ENCODE results near the gene EDDM3A.
"Not testable (repeated sequence)": the region's sequence is repeated elsewhere in the genome, so short reads cannot be mapped to it uniquely, and the experiment has no call there.

EDDM3A gene

DNA sequence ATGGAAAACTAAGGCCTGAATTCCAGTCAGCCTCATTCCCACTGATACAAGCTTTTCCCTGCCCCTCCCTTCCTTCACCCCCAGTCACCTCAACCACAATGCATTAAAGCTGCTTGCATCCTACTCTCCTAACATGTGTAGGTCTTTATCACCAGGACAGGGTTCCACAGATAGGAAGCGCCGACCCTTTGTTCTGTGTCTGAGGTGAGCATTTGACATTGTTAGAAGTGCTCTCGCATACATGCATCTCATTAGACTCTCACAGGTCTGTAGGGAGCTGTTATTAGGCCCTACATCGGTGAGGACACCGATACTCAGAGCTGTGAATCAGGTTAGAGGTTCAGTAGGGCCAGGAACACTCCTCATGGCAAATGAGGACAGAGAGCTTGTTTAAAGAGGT, 13.2 kb upstream of the EDDM3A start:
- no peak for DNase-seq (ENCODE audit: low read depth)
- H3K4me3 ChIP-seq (ENCODE audit: low read depth, low read length): no peak overlapping the region

DNA sequence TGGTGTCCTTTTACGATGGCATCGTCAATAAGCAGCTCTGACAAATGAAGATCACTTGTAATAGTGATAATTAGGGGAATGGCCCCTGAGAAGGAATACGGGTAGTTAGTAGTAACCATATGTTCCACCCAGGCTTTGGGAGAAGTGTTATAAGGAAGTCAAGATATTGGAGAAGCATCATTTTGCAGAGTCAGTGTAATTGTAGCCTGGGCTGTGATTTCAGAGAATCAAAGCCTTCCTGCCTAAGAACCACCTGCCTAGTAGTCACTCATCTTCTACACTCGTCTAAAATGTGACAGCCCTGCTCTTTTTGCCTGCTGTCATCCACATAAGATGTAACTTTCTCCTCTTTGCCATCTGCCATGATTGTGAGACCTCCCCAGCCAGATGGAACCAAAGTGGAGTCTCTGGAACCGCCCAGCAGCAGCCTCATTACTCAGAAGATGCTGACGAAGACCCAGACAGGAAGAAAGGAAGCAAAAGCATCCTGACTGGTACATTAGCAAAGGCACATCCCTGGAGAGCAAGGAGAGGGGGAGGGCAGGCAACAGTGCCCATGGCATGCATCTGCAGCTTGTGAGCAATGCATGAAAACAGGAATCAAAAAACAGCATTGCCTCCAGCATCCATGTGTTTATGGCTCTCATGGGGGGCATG, 12.6 kb upstream of the EDDM3A start:
- no peak for DNase-seq (ENCODE audit: low read depth)
- H3K4me3 ChIP-seq (ENCODE audit: low read depth, low read length): no peak overlapping the region

DNA sequence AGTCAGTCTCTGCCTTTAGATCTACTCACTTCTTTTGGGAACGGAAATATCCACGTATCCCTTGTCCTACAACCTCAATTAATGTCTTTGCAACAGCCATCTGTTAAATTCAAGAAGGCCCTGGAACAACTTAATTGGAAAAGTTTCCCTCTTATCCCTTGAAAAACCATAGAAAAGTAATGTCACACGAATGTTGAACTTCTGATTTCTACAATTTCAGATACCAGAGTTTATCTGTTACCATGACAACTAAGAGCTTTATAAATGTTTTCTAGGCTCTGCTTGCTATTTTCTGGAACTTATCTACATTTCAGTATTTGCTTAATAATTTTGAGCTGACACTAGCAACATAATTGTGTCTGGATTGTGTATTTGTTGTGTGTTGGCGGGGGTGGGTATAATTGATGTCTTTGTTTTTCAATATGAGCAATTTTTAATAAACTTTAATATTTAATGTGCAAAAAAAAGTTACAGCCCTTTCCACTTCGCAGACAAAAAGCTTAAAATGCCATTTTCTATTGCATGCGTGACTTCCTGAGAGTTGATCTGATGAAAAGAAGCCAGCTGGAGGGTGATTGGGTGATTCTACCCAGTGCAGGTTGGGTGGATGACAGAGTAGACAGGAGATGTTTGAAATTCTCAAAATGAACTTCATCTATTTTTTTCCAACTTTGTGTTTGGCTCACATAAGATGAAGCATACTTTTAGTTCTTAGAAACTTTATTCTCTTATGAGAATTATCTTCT, 11.8 kb upstream of the EDDM3A start:
- H3K4me3 ChIP-seq (ENCODE audit: low read depth, low read length): no peak overlapping the region
- DNase-seq (ENCODE audit: low read depth): no peak

DNA sequence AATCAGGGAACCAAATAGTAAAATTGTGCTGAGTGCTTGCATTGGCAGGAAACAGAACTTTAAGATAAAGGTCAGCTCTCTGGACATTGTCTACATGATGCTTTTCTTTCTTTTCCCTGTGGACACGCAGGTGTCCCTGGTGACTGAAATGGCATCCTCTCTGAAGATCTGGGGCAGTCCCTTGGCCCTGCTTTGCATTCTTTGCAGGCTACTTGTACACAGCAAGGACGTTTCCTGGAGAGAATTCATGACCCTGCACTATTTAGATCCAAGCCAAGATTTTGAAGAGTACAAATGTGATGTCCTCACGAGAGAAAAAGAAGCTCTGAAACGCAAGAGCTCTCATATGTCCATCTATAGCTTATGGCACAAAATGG, 11.3 kb upstream of the EDDM3A start:
- no peak overlapping the region for H3K4me3 ChIP-seq (ENCODE audit: low read depth, low read length)
- no peak for DNase-seq (ENCODE audit: low read depth)

DNA sequence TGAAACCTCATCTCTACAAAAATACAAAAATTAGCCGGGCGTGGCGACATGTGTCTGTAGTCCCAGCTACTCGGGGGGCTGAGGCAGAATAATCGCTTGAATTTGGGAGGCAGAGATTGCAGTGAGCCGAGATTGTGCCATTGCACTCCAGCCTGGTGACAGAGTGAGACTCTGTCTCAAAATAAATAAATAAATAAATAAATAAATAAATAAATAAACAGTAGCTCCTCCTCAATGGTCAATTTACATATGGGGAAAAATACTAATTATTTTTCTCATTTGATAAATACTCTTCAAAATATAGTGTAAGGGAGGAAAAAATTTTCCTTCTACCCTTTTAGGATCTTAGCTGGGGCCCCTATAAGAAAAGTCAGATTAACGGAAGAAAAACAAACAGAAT, 7.4 kb upstream of the EDDM3A start:
- not testable (repeated sequence) for H3K4me3 ChIP-seq (ENCODE audit: low read depth, low read length); DNase-seq (ENCODE audit: low read depth)

DNA sequence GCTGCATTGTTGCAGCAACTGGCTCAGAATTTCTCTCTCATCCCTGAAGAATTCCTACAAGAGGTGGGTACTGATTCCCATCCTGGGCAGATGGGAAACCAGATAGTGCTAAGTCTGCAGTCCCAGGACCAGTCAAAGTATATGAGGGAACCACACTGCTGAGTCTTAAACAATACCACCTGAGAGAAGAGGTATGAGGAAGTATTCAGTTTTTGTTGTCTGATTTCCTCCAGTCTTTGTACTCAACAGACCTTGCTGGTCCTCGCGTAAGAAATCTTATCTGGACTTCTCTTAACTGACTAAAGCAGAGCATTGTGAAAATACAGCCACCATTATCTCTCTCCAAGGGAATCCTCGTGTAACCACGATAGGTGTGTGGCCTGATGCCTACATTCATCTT, 3.6 kb upstream of the EDDM3A start:
- no peak overlapping the region for H3K4me3 ChIP-seq (ENCODE audit: low read depth, low read length)
- no peak for DNase-seq (ENCODE audit: low read depth)

DNA sequence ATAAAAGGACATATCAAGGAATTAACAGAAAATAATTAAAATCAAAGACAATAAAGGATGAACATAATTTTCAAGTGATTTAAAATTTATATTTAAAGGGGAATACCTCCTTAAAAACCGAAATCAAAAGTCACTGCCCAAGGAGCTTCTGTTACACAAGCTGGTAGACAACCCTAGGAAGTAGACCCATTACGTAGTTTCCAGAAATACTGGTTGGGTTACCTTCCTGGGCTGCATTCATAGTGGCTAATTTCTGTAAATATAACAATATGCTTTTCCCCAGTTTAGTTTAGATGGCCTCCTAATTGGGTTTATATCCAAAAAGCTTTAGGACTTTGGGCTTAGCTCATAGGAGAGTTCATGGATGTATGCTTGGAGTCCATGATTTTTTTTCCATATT, 2.1 kb upstream of the EDDM3A start:
- no peak overlapping the region for H3K4me3 ChIP-seq (ENCODE audit: low read depth, low read length)
- DNase-seq (ENCODE audit: low read depth): no peak

GRCh38 chr14:20746566-20746965, 879 bp downstream of the EDDM3A start:
- no peak for DNase-seq (ENCODE audit: low read depth)
- H3K4me3 ChIP-seq (ENCODE audit: low read depth, low read length): no peak overlapping the region

GRCh38 chr14:20748439-20748838, 2.8 kb downstream of the EDDM3A start:
- no peak for DNase-seq (ENCODE audit: low read depth)
- no peak overlapping the region for H3K4me3 ChIP-seq (ENCODE audit: low read depth, low read length)

- no peak overlapping the region for H3K4me3 ChIP-seq (ENCODE audit: low read depth, low read length)
- no peak for DNase-seq (ENCODE audit: low read depth)
Observed at GRCh38 chr14:20750194-20750593, 4.5 kb downstream of the EDDM3A start.

GRCh38 chr14:20751963-20752562, 6.4 kb downstream of the EDDM3A start:
- H3K4me3 ChIP-seq (ENCODE audit: low read depth, low read length): no peak overlapping the region
- DNase-seq (ENCODE audit: low read depth): no peak

DNA sequence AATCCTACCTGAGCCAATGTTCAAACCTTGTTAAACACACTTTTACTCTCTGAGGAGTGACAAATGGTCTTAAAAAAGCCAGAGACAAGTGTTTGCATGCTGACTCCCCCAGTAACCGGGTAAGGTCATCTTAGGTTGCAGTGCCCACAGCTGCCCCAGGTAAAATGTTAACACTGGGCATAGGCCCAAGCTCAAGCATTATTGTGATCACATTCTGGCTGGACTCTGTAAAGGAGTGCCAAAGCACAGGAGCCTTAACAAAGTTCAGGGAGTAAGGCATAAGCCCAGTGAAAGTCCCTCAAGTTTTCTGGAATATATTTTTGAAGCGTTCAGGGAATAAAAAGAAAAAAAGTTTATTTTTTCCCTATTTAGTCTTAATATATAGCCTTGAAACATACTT, 8.6 kb downstream of the EDDM3A start:
- H3K4me3 ChIP-seq (ENCODE audit: low read depth, low read length): no peak overlapping the region
- no peak for DNase-seq (ENCODE audit: low read depth)

- no peak for DNase-seq (ENCODE audit: low read depth)
- no peak overlapping the region for H3K4me3 ChIP-seq (ENCODE audit: low read depth, low read length)
Observed at GRCh38 chr14:20755037-20755436, 9.3 kb downstream of the EDDM3A start.

DNA sequence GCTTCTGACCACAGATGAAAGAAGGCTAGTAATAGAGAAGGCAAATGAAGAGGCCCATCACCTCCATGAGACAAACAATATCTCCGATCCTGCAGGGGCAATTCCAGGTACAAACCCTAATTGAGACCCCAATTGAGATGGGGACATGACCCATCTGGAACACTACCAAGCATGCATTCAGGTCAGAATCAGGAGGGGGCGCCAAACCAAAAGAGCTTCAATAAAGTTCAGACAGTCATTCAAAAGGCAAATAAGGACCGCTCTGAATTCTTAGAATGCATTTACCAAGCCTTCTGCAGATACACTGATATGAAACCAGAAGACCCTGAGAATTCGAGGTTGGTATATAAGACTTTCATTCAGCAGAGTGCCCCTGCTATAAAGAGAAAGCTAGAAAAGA, 12.3 kb downstream of the EDDM3A start:
- DNase-seq (ENCODE audit: low read depth): no peak
- H3K4me3 ChIP-seq (ENCODE audit: low read depth, low read length): no peak overlapping the region

DNA sequence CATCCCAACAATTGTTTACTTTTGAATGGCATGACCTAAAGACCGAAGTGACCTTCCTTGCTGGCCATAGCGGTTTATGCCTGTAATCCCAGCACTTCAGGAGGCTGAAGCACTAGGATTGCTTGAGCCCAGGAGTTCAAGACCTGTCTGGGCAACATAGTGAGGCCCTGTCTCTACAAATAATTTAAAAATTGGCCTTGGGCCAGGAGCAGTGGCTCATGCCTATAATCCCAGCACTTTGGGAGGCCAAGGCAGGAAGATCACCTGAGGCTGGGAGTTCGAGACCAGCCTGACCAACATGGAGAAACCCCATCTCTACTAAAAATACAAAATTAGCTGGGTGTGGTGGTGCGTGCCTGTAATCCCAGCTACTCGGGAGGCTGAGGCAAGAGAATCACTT, 13.8 kb downstream of the EDDM3A start:
- not testable (repeated sequence) for H3K4me3 ChIP-seq (ENCODE audit: low read depth, low read length); DNase-seq (ENCODE audit: low read depth)

- DNase-seq (ENCODE audit: low read depth): no peak
- no peak overlapping the region for H3K4me3 ChIP-seq (ENCODE audit: low read depth, low read length)
Observed at GRCh38 chr14:20760950-20761349, 15.3 kb downstream of the EDDM3A start.

DNA sequence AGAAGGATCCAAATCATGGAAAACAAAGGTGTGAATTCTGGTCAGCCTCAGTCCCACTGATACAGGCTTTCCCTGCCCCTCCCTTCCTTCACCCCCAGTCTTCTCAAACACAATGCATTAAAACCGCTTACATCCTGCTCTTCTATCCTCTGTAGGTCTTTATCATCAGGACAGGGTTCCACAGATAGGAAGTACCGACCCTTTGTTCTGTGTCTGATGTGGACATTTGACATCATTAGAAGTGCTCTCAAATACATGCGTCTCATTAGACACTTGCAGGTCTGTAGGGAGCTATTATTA, 22.9 kb downstream of the EDDM3A start:
- no peak overlapping the region for H3K4me3 ChIP-seq (ENCODE audit: low read depth, low read length)
- DNase-seq (ENCODE audit: low read depth): no peak

DNA sequence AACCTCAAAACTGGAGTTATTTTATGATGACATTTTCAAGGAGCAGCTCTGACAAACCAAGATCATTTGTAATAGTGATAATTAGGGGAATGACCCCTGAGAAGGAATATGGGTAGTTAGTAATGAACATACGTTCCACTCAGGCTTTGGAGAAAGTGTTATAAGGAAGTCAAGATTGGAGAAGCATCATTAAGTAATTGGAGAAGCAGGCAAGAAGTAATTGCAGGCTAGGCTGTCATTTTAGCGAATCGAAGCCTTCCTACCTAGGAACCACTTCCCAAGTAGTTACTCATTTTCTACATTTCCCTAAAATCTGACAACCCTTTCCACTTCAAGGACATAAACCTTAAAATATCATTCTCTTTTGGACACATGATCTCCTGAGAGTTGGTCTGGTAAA, 23.7 kb downstream of the EDDM3A start:
- DNase-seq (ENCODE audit: low read depth): no peak
- H3K4me3 ChIP-seq (ENCODE audit: low read depth, low read length): no peak overlapping the region

DNA sequence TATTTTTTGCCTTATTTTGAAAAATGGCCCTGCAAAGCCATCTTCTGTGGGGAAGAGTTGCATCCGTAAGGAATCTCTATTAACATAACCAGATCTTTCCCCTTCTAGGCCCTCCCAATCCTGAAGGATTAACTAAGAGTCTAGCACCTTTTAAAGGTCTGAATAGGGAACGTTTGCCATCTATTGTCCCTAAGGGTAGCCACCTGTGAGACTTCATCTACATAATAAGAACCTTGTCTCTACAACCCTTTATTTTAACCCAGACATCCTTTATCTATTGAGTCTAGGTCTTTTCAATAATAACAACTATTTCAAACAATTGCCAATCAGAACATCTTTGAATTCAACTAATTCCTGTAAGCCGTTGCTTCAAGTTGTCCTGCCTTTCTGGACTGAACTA, 27.0 kb downstream of the EDDM3A start:
- H3K4me3 ChIP-seq (ENCODE audit: low read depth, low read length): no peak overlapping the region
- DNase-seq (ENCODE audit: low read depth): no peak

DNA sequence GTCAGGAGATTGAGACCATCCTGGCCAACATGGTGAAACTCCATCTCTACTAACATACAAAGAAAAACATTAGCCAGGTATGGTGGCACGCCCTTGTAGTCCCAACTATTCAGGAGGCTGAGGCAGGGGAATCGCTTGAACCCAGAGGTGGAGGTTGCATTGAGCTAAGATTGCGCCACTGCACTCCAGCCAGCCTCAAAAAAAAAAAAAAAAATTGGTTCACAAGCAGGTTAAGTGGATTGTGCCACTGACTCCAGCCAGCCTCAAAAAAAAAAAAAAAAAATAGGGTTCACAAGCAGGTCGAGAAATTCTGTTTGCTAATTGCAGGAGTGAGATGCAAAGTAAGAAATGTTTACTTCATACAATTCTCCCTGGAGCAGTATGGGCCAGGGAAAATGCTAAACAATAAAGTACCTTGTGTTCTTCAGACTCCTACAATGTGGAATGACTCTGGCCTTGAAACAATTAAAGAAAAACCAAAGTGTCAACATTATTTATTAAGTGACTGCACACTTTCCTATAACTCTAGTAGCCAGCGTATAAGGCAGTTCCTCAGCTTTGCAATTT, 28.7 kb downstream of the EDDM3A start:
- H3K4me3 ChIP-seq (ENCODE audit: low read depth, low read length): no peak overlapping the region
- DNase-seq (ENCODE audit: low read depth): no peak

DNA sequence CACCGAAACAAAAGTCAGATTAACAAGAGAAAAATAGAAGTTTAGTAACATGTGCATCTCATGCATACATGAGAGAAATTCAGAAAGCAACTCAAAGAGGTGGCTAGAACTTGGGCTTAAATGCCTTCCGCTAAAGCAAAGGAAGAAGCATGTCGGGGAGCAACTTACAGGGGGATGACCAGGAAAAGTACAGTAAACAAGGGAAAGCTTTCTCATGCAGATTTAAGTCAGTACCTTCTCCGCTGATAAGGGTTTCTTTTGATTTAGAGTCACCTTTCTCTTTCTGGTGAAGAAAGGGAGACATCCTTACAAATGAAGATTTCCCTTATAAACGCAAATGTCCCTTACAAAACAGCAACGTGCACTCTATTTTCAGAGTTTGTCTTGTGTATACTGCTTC, 29.4 kb downstream of the EDDM3A start:
- no peak for DNase-seq (ENCODE audit: low read depth)
- H3K4me3 ChIP-seq (ENCODE audit: low read depth, low read length): no peak overlapping the region

All from skeletal muscle cell (primary cell).